OCI-LY7 (cell line): ENCODE data around the gene TPD52L1. TPM values are rescaled to one million over a fixed set of nuclear protein-coding genes. Genes with fewer than 3 reads are reported as not detected.

ENCODE experiments used
- BruUV-seq: library from RNA; stranded (reverse); fragments of 400-500 nt; replicated peaks from 2 replicates; lab custom pipeline; 2021; lab: Mats Ljungman, UMichigan
- CTCF ChIA-PET: fragments of 300-600 bp; sonication (Branson Sonifier 250); formaldehyde crosslinking; loops from one replicate; lab custom pipeline; 2022; ENCODE audit warnings: antibody characterized with exemption; ENCODE audit not compliant: unreplicated experiment; lab: Charles Lee
- POLR2A ChIA-PET: fragments of 300-600 bp; sonication (Branson Sonifier 250); formaldehyde crosslinking; loops from one replicate; lab custom pipeline; 2022; ENCODE audit warnings: antibody characterized with exemption; lab: Charles Lee
- DNase-seq: peaks from one replicate; pipeline ENCODE4 v3.0.0-alpha.2; 2015; ENCODE audit warnings: low spot score
- H2AFZ ChIP-seq: fragments of 200-600 bp; sonication (generic), shearing (Covaris generic); 2 replicates; pipeline ENCODE4 v1.6.1; 2014; ENCODE audit warnings: mild to moderate bottlenecking, antibody characterized with exemption, low read length, moderate library complexity
- H3K27ac ChIP-seq: fragments of 200-600 bp; sonication (generic); 2 replicates; pipeline ENCODE4 v1.5.1; 2014; ENCODE audit warnings: mixed run types, low read depth, mild to moderate bottlenecking, moderate library complexity, low read length, inconsistent platforms; ENCODE audit not compliant: poor library complexity, severe bottlenecking
- H3K36me3 ChIP-seq: fragments of 200-600 bp; sonication (generic); 2 replicates; pipeline ENCODE4 v1.6.1; 2014; ENCODE audit warnings: mild to moderate bottlenecking, antibody characterized with exemption, low read length, moderate library complexity, mixed read lengths; ENCODE audit not compliant: insufficient read depth
- H3K4me1 ChIP-seq: fragments of 200-600 bp; sonication (generic); 2 replicates; pipeline ENCODE4 v1.5.1; 2014; ENCODE audit warnings: mild to moderate bottlenecking, low read length; ENCODE audit not compliant: insufficient read depth, poor library complexity, severe bottlenecking
- H3K4me2 ChIP-seq: fragments of 200-600 bp; sonication (generic); 2 replicates; pipeline ENCODE4 v1.6.1; 2014; ENCODE audit warnings: mild to moderate bottlenecking, low read length
- H3K4me3 ChIP-seq: fragments of 200-600 bp; sonication (generic); 2 replicates; pipeline ENCODE4 v1.5.1; 2014; ENCODE audit warnings: mild to moderate bottlenecking, low read depth, low read length; ENCODE audit not compliant: poor library complexity, severe bottlenecking
- H3K79me2 ChIP-seq: fragments of 200-600 bp; sonication (generic); 2 replicates; pipeline ENCODE4 v1.6.1; 2016; ENCODE audit warnings: low read depth, mild to moderate bottlenecking, low read length, moderate library complexity, mixed read lengths; ENCODE audit not compliant: insufficient read depth
- H3K9me2 ChIP-seq: fragments of 200-600 bp; sonication (generic); 2 replicates; pipeline ENCODE4 v1.6.1; 2016; ENCODE audit warnings: mild to moderate bottlenecking, low read length, mixed read lengths; ENCODE audit not compliant: insufficient read depth
- H3K9me3 ChIP-seq: fragments of 200-600 bp; sonication (generic); 2 replicates; pipeline ENCODE4 v1.6.1; 2014; ENCODE audit warnings: mild to moderate bottlenecking, mixed run types, low read length, mixed read lengths
- H4K20me1 ChIP-seq: fragments of 200-600 bp; sonication (generic); 2 replicates; pipeline ENCODE4 v1.6.1; 2014; ENCODE audit warnings: mild to moderate bottlenecking, antibody characterized with exemption, low read length, moderate library complexity, mixed read lengths; ENCODE audit not compliant: insufficient read depth
- EZH2phosphoT487 ChIP-seq: fragments of 200-600 bp; sonication (generic); IDR thresholded peaks from 2 replicates; pipeline ENCODE4 v1.6.1; 2018; ENCODE audit warnings: low read depth, borderline replicate concordance, mild to moderate bottlenecking, mixed run types, antibody characterized with exemption, low read length, moderate library complexity, mixed read lengths
- intact Hi-C: fragments of 100-400 bp; cut with micrococcal nuclease; formaldehyde crosslinking; loops from one replicate; pipeline ENCODE4 v1.10.0; 2022; ENCODE audit not compliant: unreplicated experiment
- total RNA-seq, 2 experiments: library from RNA; depleted of rRNA in 1 of 2; stranded (reverse); fragments of >200 nt in 1 of 2; shearing (Covaris generic) in 1 of 2; gene quantifications; 2 replicates each; pipeline ENCODE4 v1.2.3, GENCODE V29; 2014 to 2022
- TF ChIP-seq, protein P1 (sequence below): fragments of 200-600 bp; sonication (generic); conservative IDR thresholded peaks from 2 replicates; pipeline ENCODE4 v1.5.1; 2014; ENCODE audit warnings: mild to moderate bottlenecking, antibody characterized with exemption, low read length, moderate library complexity, mixed read lengths

TPD52L1 gene
- total RNA-seq, 2 experiments from 2014 or later = not detected

DNA sequence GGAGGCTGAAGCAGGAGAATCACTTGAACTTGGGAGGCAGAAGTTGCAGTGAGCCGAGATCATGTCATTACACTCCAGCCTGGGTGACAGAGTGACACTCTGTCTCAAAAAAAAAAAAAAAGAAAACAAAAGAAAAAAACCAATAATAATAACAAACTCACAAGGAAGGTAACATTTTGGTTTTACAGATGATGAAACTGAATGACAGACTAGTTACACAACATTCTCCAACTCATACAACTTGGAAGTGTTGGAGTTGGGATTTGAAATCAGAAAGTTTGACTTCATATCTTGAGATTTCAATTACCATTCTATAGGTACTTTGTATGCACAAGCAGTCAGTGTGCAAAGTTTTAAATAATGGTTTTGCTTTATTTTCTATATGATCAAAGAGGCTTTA is 10.2 kb downstream of the TPD52L1 start:
- POLR2A ChIA-PET = interaction anchor here (0.6 to 0.9 kb wide), 4 partner anchors 126 to 1663 kb away, joined by 3 to 5 read pairs (median 4); no protein-coding TSS in a partner anchor
- no peaks in the 10 kb centered on the region for H3K36me3 ChIP-seq
- no peaks in the 10 kb centered on the region for H4K20me1 ChIP-seq
- no peak overlapping the region for H2AFZ ChIP-seq
- H3K27ac ChIP-seq = no peak overlapping the region
- TF ChIP-seq, protein P1, sequence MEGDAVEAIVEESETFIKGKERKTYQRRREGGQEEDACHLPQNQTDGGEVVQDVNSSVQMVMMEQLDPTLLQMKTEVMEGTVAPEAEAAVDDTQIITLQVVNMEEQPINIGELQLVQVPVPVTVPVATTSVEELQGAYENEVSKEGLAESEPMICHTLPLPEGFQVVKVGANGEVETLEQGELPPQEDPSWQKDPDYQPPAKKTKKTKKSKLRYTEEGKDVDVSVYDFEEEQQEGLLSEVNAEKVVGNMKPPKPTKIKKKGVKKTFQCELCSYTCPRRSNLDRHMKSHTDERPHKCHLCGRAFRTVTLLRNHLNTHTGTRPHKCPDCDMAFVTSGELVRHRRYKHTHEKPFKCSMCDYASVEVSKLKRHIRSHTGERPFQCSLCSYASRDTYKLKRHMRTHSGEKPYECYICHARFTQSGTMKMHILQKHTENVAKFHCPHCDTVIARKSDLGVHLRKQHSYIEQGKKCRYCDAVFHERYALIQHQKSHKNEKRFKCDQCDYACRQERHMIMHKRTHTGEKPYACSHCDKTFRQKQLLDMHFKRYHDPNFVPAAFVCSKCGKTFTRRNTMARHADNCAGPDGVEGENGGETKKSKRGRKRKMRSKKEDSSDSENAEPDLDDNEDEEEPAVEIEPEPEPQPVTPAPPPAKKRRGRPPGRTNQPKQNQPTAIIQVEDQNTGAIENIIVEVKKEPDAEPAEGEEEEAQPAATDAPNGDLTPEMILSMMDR = no peak
- TF ChIP-seq EZH2phosphoT487 = no peak
- no peak overlapping the region for H3K4me3 ChIP-seq
- no peak for DNase-seq
- intact Hi-C loops = no loop called here
- no peaks in the 10 kb centered on the region for H3K79me2 ChIP-seq
- no peaks in the 10 kb centered on the region for H3K9me3 ChIP-seq
- no TSS peak for BruUV-seq
- H3K9me2 ChIP-seq = no peaks in the 10 kb centered on the region
- CTCF ChIA-PET = no interaction called here
- H3K4me2 ChIP-seq = no peak overlapping the region
- no peaks in the 10 kb centered on the region for H3K4me1 ChIP-seq

DNA sequence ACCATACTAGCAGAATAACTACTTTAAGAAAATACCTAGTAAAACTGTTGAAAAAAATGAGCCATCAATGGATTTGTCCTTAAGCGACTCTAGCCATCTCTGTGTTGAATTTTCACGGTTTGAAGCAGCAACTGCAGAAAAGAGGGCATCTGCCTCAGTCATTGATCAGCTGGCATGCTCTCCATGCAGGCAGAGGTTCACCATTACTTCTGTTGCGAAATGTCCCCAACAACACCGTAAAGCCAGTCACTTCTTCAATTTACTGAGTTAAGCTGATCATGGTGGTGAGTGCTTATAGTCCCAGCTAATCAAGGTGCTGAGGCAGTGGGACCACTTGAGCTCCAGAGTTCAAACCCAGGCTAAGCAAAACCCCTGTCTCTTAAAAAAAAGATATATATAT is 11.1 kb downstream of the TPD52L1 start:
- no peak overlapping the region for H3K27ac ChIP-seq
- TF ChIP-seq, protein P1 = no peak
- no peak for TF ChIP-seq EZH2phosphoT487
- no peaks in the 10 kb centered on the region for H3K9me3 ChIP-seq
- intact Hi-C loops = no loop called here
- no peak overlapping the region for H3K4me2 ChIP-seq
- POLR2A ChIA-PET = interaction anchor here (0.9 kb wide), 1 partner anchor 126 kb away, joined by 3 read pairs; no protein-coding TSS in a partner anchor
- BruUV-seq = no TSS peak
- no peaks in the 10 kb centered on the region for H3K4me1 ChIP-seq
- no peaks in the 10 kb centered on the region for H3K79me2 ChIP-seq
- H4K20me1 ChIP-seq = no peaks in the 10 kb centered on the region
- no peaks in the 10 kb centered on the region for H3K9me2 ChIP-seq
- DNase-seq = no peak
- H3K36me3 ChIP-seq = no peaks in the 10 kb centered on the region
- no peak overlapping the region for H2AFZ ChIP-seq
- CTCF ChIA-PET = no interaction called here
- no peak overlapping the region for H3K4me3 ChIP-seq

GRCh38 chr6:125165256-125165655 is 11.7 kb downstream of the TPD52L1 start:
- no peaks in the 10 kb centered on the region for H3K9me2 ChIP-seq
- DNase-seq = no peak
- no peaks in the 10 kb centered on the region for H4K20me1 ChIP-seq
- BruUV-seq = no TSS peak
- ChIA-PET POLR2A (no interaction called here), CTCF (no interaction called here)
- no peak for TF ChIP-seq EZH2phosphoT487
- TF ChIP-seq, protein P1 = no peak
- H3K27ac ChIP-seq = no peak overlapping the region
- intact Hi-C loops = no loop called here
- H3K4me3 ChIP-seq = no peak overlapping the region
- no peaks in the 10 kb centered on the region for H3K9me3 ChIP-seq
- no peak overlapping the region for H2AFZ ChIP-seq
- no peaks in the 10 kb centered on the region for H3K4me1 ChIP-seq
- H3K36me3 ChIP-seq = no peaks in the 10 kb centered on the region
- no peaks in the 10 kb centered on the region for H3K79me2 ChIP-seq
- H3K4me2 ChIP-seq = no peak overlapping the region
